Central memory CD8-positive, alpha-beta T cell (primary cell): ENCODE measurements around the gene HDGFL2.

Experiments used
- ATAC-seq: fragments of 150-1000 bp; cut with Tn5 transposase; replicated peaks from 2 replicates; pipeline ENCODE4 v1.10.0; 2022; ENCODE audit warnings: mild to moderate bottlenecking, moderate FRiP score, moderate number of reproducible peaks; ENCODE audit not compliant: poor library complexity, severe bottlenecking; ENCODE audit errors: extremely low read depth
- DNase-seq, 2 donors: peaks; one replicate each; pipeline ENCODE4 v3.0.0; 2021; ENCODE audit warnings: low spot score in 2 of 2
- H3K27ac Mint-ChIP-seq: one replicate; pipeline ENCODE4 v1.8.0; 2022; ENCODE audit warnings: low read depth, mild to moderate bottlenecking, moderate library complexity, mixed read lengths
- H3K27me3 Mint-ChIP-seq: one replicate; pipeline ENCODE4 v1.8.0; 2022; ENCODE audit warnings: mixed read lengths
- H3K36me3 Mint-ChIP-seq: one replicate; pipeline ENCODE4 v1.8.0; 2022; ENCODE audit warnings: mild to moderate bottlenecking, moderate library complexity, mixed read lengths; ENCODE audit not compliant: insufficient read depth
- H3K4me1 Mint-ChIP-seq: one replicate; pipeline ENCODE4 v1.8.0; 2022; ENCODE audit warnings: mixed read lengths
- H3K4me3 Mint-ChIP-seq: one replicate; pipeline ENCODE4 v1.8.0; 2022; ENCODE audit warnings: mild to moderate bottlenecking, moderate library complexity, mixed read lengths
- H3K9me3 Mint-ChIP-seq: one replicate; pipeline ENCODE4 v1.8.0; 2022; ENCODE audit warnings: mixed read lengths

Gene HDGFL2

GRCh38 chr19:4437103-4437502, 35.0 kb upstream of the HDGFL2 start:
- H3K27ac Mint-ChIP-seq: no peak overlapping the region
- H3K4me3 Mint-ChIP-seq: no peak overlapping the region
- DNase-seq (no peak), ATAC-seq (no peak)
- no peaks in the 10 kb centered on the region for H3K9me3 Mint-ChIP-seq
- H3K27me3 Mint-ChIP-seq: no peaks in the 10 kb centered on the region
- H3K36me3 Mint-ChIP-seq: peaks cover 20% of the 10 kb centered on the region
- peaks cover 3% of the 10 kb centered on the region for H3K4me1 Mint-ChIP-seq

GRCh38 chr19:4439243-4439642, 32.9 kb upstream of the HDGFL2 start:
- ATAC-seq (no peak), DNase-seq (no peak)
- H3K9me3 Mint-ChIP-seq: no peaks in the 10 kb centered on the region
- H3K4me1 Mint-ChIP-seq: peaks cover 8% of the 10 kb centered on the region
- peaks cover 18% of the 10 kb centered on the region for H3K36me3 Mint-ChIP-seq
- no peak overlapping the region for H3K27ac Mint-ChIP-seq
- H3K27me3 Mint-ChIP-seq: no peaks in the 10 kb centered on the region
- H3K4me3 Mint-ChIP-seq: no peak overlapping the region

- ATAC-seq (peak; percentile 32), DNase-seq (no peak)
- Mint-ChIP-seq H3K27me3 (no peaks in the 10 kb centered on the region), H3K9me3 (no peaks in the 10 kb centered on the region), H3K27ac (peak overlapping the region; percentile 78), H3K4me3 (peak overlapping the region; percentile 64), H3K4me1 (peaks cover 8% of the 10 kb centered on the region), H3K36me3 (peaks cover 14% of the 10 kb centered on the region)
These were observed 29.9 kb upstream of the HDGFL2 start for GRCh38 chr19:4441994-4442818.

GRCh38 chr19:4442819-4443146, 29.3 kb upstream of the HDGFL2 start:
- no peak overlapping the region for H3K27ac Mint-ChIP-seq
- no peak for ATAC-seq
- H3K36me3 Mint-ChIP-seq: peaks cover 14% of the 10 kb centered on the region
- no peak overlapping the region for H3K4me3 Mint-ChIP-seq
- H3K4me1 Mint-ChIP-seq: peaks cover 8% of the 10 kb centered on the region
- no peak for DNase-seq
- H3K9me3 Mint-ChIP-seq: no peaks in the 10 kb centered on the region
- H3K27me3 Mint-ChIP-seq: no peaks in the 10 kb centered on the region

GRCh38 chr19:4443188-4443587, 28.9 kb upstream of the HDGFL2 start:
- Mint-ChIP-seq H3K36me3 (peaks cover 14% of the 10 kb centered on the region), H3K27me3 (no peaks in the 10 kb centered on the region), H3K9me3 (no peaks in the 10 kb centered on the region), H3K27ac (no peak overlapping the region), H3K4me1 (peaks cover 8% of the 10 kb centered on the region), H3K4me3 (no peak overlapping the region)
- DNase-seq (no peak), ATAC-seq (no peak)

GRCh38 chr19:4443966-4444764, 27.9 kb upstream of the HDGFL2 start:
- Mint-ChIP-seq H3K4me1 (peaks cover 8% of the 10 kb centered on the region), H3K27ac (peak overlapping the region; percentile 35), H3K27me3 (no peaks in the 10 kb centered on the region), H3K9me3 (no peaks in the 10 kb centered on the region), H3K36me3 (peaks cover 15% of the 10 kb centered on the region), H3K4me3 (no peak overlapping the region)
- DNase-seq (no peak), ATAC-seq (no peak)

- no peak for ATAC-seq
- Mint-ChIP-seq H3K27me3 (no peaks in the 10 kb centered on the region), H3K4me1 (peaks cover 8% of the 10 kb centered on the region), H3K27ac (peak overlapping the region; percentile 35), H3K9me3 (no peaks in the 10 kb centered on the region), H3K4me3 (no peak overlapping the region), H3K36me3 (peaks cover 18% of the 10 kb centered on the region)
- DNase-seq: no peak
These were observed 27.0 kb upstream of the HDGFL2 start for GRCh38 chr19:4444765-4445741.

GRCh38 chr19:4445963-4446703, 26.0 kb upstream of the HDGFL2 start:
- Mint-ChIP-seq H3K36me3 (peaks cover 23% of the 10 kb centered on the region), H3K27ac (no peak overlapping the region), H3K4me3 (no peak overlapping the region), H3K27me3 (no peaks in the 10 kb centered on the region), H3K9me3 (no peaks in the 10 kb centered on the region), H3K4me1 (peaks cover 8% of the 10 kb centered on the region)
- ATAC-seq: no peak
- no peak for DNase-seq

GRCh38 chr19:4446704-4447200, 25.3 kb upstream of the HDGFL2 start:
- no peak for DNase-seq
- H3K36me3 Mint-ChIP-seq: peaks cover 25% of the 10 kb centered on the region
- H3K27me3 Mint-ChIP-seq: no peaks in the 10 kb centered on the region
- H3K4me3 Mint-ChIP-seq: no peak overlapping the region
- no peak overlapping the region for H3K27ac Mint-ChIP-seq
- H3K9me3 Mint-ChIP-seq: no peaks in the 10 kb centered on the region
- no peak for ATAC-seq
- H3K4me1 Mint-ChIP-seq: peaks cover 8% of the 10 kb centered on the region

GRCh38 chr19:4447327-4448146, 24.6 kb upstream of the HDGFL2 start:
- Mint-ChIP-seq H3K4me3 (no peak overlapping the region), H3K9me3 (no peaks in the 10 kb centered on the region), H3K36me3 (peaks cover 24% of the 10 kb centered on the region), H3K27ac (peak overlapping the region; percentile 22), H3K27me3 (no peaks in the 10 kb centered on the region), H3K4me1 (peaks cover under 1% of the 10 kb centered on the region)
- ATAC-seq (no peak), DNase-seq (no peak)
